K562 (cell line): ENCODE data around the gene COQ5. TPM values are rescaled to one million over a fixed set of nuclear protein-coding genes. Genes with fewer than 3 reads are reported as not detected.

Experiments used
- ATAC-seq: fragments of 200-7000 bp; cut with Tn5 transposase; 3 replicates; pipeline ENCODE4 v1.9.1; 2020; ENCODE audit warnings: moderate library complexity
- BruUV-seq: library from RNA; stranded (reverse); fragments of 400-500 nt; replicated peaks from 2 replicates; lab custom pipeline; 2021; lab: Mats Ljungman, UMichigan
- CTCF ChIA-PET: fragments of 300-600 bp; formaldehyde crosslinking; extraction: SDS; loops from one replicate; lab custom pipeline; 2021; ENCODE audit warnings: low intra/inter-chr PET ratio; lab: Yijun Ruan, JAX
- POLR2A ChIA-PET: fragments of 300-600, 350-650 bp; sonication (Branson Sonifier 250); formaldehyde crosslinking; extraction: SDS; loops from one replicate; lab custom pipeline; 2021; ENCODE audit warnings: antibody characterized with exemption, inconsistent platforms; lab: Yijun Ruan, JAX
- DNase-seq, 4 experiments: peaks; one replicate each; pipeline versions ENCODE4 v3.0.0 to v3.0.0-alpha.2; 2011 to 2018; ENCODE audit warnings: low spot score in 3 of 4, mixed read lengths in 3 of 4; ENCODE audit errors: extremely low read depth in 1 of 4
- FAIRE-seq: peaks from 2 replicates; lab custom pipeline; 2011; peaks lifted over from hg19 to GRCh38; lab: Jason Lieb, UNC
- H2AFZ ChIP-seq: 2 replicates; pipeline ENCODE4 v1.6.0; 2011; ENCODE audit warnings: low read depth, low read length, control low read depth, inconsistent platforms
- H3K27ac ChIP-seq: fragments of 200-600 bp; 3 replicates; pipeline ENCODE4 v1.8.0; 2011; ENCODE audit warnings: low read depth, mild to moderate bottlenecking, control low read depth, inconsistent platforms, low read length, moderate library complexity, mixed read lengths; ENCODE audit errors: extremely low read depth
- H3K27me3 ChIP-seq, 2 experiments: fragments of 300-600 bp in 1 of 2; 2 replicates in 1 of 2; 3 replicates in 1 of 2; pipeline versions ENCODE4 v1.6.0 to v1.8.0; 2011; ENCODE audit warnings: inconsistent platforms in 2 of 2, low read length in 2 of 2, mild to moderate bottlenecking in 1 of 2, mixed read lengths in 1 of 2, moderate library complexity in 1 of 2; ENCODE audit not compliant: control insufficient read depth in 2 of 2, insufficient read depth in 2 of 2
- H3K36me3 ChIP-seq: fragments of 300-600 bp; 3 replicates; pipeline ENCODE4 v1.8.0; 2011; ENCODE audit warnings: mild to moderate bottlenecking, low read length, inconsistent platforms; ENCODE audit not compliant: control insufficient read depth, insufficient read depth
- H3K4me1 ChIP-seq, 2 experiments: fragments of 200-600 bp in 1 of 2; replicated peaks in 1 of 2; 2 replicates in 1 of 2; 3 replicates in 1 of 2; pipeline versions ENCODE4 v1.5.1 to v1.8.0; 2011; ENCODE audit warnings: inconsistent platforms in 2 of 2, low read length in 2 of 2, mild to moderate bottlenecking in 1 of 2, mixed read lengths in 1 of 2, moderate library complexity in 1 of 2; ENCODE audit not compliant: control insufficient read depth in 2 of 2, insufficient read depth in 2 of 2
- H3K4me2 ChIP-seq: 2 replicates; pipeline ENCODE4 v1.6.1; 2011; ENCODE audit warnings: low read length, control low read depth, inconsistent platforms, mixed read lengths; ENCODE audit not compliant: insufficient read depth
- H3K4me3 ChIP-seq: fragments of 200-600 bp; sonication (generic), shearing (Covaris generic); 2 replicates; pipeline ENCODE4 v1.5.1; 2016; ENCODE audit warnings: control low read depth, inconsistent platforms
- H3K79me2 ChIP-seq: fragments of 200-600 bp; 3 replicates; pipeline ENCODE4 v1.8.0; 2011; ENCODE audit warnings: low read length, inconsistent platforms; ENCODE audit not compliant: control insufficient read depth, insufficient read depth
- H3K9ac ChIP-seq, 2 experiments: 2 replicates each; pipeline versions ENCODE4 v1.6.0 to v1.6.1; 2011; ENCODE audit warnings: low read depth in 2 of 2, low read length in 2 of 2, control low read depth in 1 of 2, inconsistent platforms in 1 of 2, mild to moderate bottlenecking in 1 of 2, mixed read lengths in 1 of 2; ENCODE audit not compliant: insufficient read depth in 1 of 2
- H3K9me1 ChIP-seq: one replicate; pipeline ENCODE4 v1.6.0; 2011; ENCODE audit warnings: inconsistent platforms, mild to moderate bottlenecking, low read length, moderate library complexity; ENCODE audit not compliant: control insufficient read depth, insufficient read depth
- H3K9me3 ChIP-seq: replicated peaks from 2 replicates; pipeline ENCODE4 v1.5.1; 2011; ENCODE audit warnings: low read depth, low read length, inconsistent platforms; ENCODE audit not compliant: control insufficient read depth, insufficient read depth
- H4K20me1 ChIP-seq: replicated peaks from 2 replicates; pipeline ENCODE4 v1.6.1; 2011; ENCODE audit warnings: low read length, inconsistent platforms, mixed read lengths; ENCODE audit not compliant: control insufficient read depth, insufficient read depth
- GTF2E2 ChIP-seq: fragments of 200-800 bp; sonication (Bioruptor generic); IDR thresholded peaks from 2 replicates; pipeline ENCODE4 v1.6.1; 2016; ENCODE audit warnings: missing genetic modification characterization, missing compliant biosample characterization
- HDAC8 ChIP-seq: fragments of 450-650 bp; IDR thresholded peaks from 2 replicates; pipeline ENCODE4 v1.6.1; 2016; ENCODE audit warnings: mild to moderate bottlenecking, missing genetic modification characterization, moderate library complexity, missing compliant biosample characterization
- POLR2A ChIP-seq: fragments of 450-650 bp; conservative IDR thresholded peaks from 2 replicates; pipeline ENCODE4 v1.6.1; 2016
- POLR3A ChIP-seq: IDR thresholded peaks from 2 replicates; pipeline ENCODE4 v1.6.1; 2011; ENCODE audit warnings: borderline replicate concordance, mild to moderate bottlenecking, moderate library complexity; ENCODE audit not compliant: insufficient read length, insufficient read depth; ENCODE audit errors: extremely low read depth
- RFX1 ChIP-seq: fragments of 450-650 bp; IDR thresholded peaks from 2 replicates; pipeline ENCODE4 v1.6.1; 2016; ENCODE audit warnings: mild to moderate bottlenecking, moderate library complexity
- SRSF3 ChIP-seq: fragments of 200-400 bp; formaldehyde crosslinking; IDR thresholded peaks from 2 replicates; pipeline ENCODE4 v1.6.1; 2016; ENCODE audit warnings: mild to moderate bottlenecking, low read length, moderate library complexity; ENCODE audit not compliant: insufficient read depth
- U2AF1 ChIP-seq: fragments of 200-400 bp; formaldehyde crosslinking; optimal IDR thresholded peaks from 2 replicates; pipeline ENCODE3; 2017; ENCODE audit warnings: mild to moderate bottlenecking, low read depth, low read length, moderate library complexity
- ZNF24 ChIP-seq: fragments of 450-650 bp; IDR thresholded peaks from 2 replicates; pipeline ENCODE4 v1.6.1; 2016
- ZNF444 ChIP-seq: fragments of 250-450 bp; sonication (Bioruptor Pico); IDR thresholded peaks from 2 replicates; pipeline ENCODE4 v1.4.0; 2020; ENCODE audit warnings: mild to moderate bottlenecking, moderate library complexity
- WGBS: fragments of 100-300 bp; shearing (Covaris generic); methylation state at CpG from one replicate; pipeline ENCODE4 v1.1.6; 2016; ENCODE audit warnings: low coverage, mixed read lengths; ENCODE audit not compliant: insufficient coverage; ENCODE audit errors: missing lambda C conversion rate; 5-methylcytosine and 5-hydroxymethylcytosine counted together
- in situ Hi-C: fragments of 300-500 bp; cut with MboI; formaldehyde crosslinking; loops from 4 replicates; pipeline ENCODE4 v1.15.0; 2018; ENCODE audit warnings: inconsistent platforms, mixed read lengths
- intact Hi-C: fragments of 100-400 bp; cut with micrococcal nuclease; formaldehyde crosslinking; loops from 2 replicates; pipeline ENCODE4 v1.14.2; 2022
- polyA plus RNA-seq, 8 experiments: library from polyadenylated mRNA; depleted of rRNA in 4 of 8; stranded (reverse) in 5 of 8; unstranded in 3 of 8; fragments of >200 nt; fragmentation: Nextera tagmentation in 2 of 8; fragmentation: Illumina TruSeq in 1 of 8; extraction: Ambion mirVana in 2 of 8; extraction: Trizol in 1 of 8; gene quantifications; 2 replicates each; pipeline versions ENCODE4 v1.2.1 to v1.2.3, GENCODE V29; 2011 to 2014; ENCODE audit warnings: inconsistent platforms in 1 of 8, missing spikeins in 1 of 8
- total RNA-seq, 7 experiments: library from RNA; depleted of rRNA in 6 of 7; stranded (reverse); fragments of >200 nt in 6 of 7; fragmentation: Illumina TruSeq in 2 of 7; extraction: Trizol in 2 of 7; gene quantifications; 2 replicates each; pipeline versions ENCODE4 v1.2.1 to v1.2.3, GENCODE V29; 2011 to 2021; ENCODE audit warnings: low replicate concordance in 1 of 7
- TF ChIP-seq, protein P1 (sequence below): sonication (generic); formaldehyde crosslinking; IDR thresholded peaks from 2 replicates; pipeline ENCODE4 v1.8.1; 2023; ENCODE audit warnings: missing genetic modification reagents, mild to moderate bottlenecking, borderline replicate concordance

The COQ5 gene
- total and polyA plus RNA-seq, 9 of the 15 experiments (the other 6 are each of a cell fraction or from before 2014, with no cell fraction given), result 19.2 to 59.7 (median 30.4) TPM

DNA sequence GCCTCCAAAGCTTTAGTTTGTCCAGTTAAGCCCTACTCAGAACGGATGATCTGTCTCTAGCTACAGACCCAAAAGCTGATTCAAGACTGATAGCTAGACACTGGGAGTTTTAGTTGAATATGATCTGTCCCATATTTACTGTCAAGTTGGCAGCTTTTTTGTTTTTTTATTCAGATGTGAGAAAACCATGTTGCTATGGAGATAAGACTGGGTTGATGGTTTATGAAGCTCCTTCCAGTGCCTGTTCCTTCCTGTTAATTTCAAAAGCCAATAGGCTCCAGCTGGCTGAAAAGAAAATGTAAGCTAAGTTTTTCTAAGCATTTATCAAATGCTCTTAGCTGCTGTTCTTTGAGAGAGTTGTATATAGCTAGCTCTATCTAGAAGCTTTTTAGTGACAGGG lies 28.4 kb downstream of the COQ5 start:
- H3K27ac ChIP-seq, result no peak overlapping the region
- no peaks in the 10 kb centered on the region for H3K27me3 ChIP-seq
- no peak overlapping the region for H2AFZ ChIP-seq
- POLR2A ChIA-PET, result interaction anchor here (0.6 to 4.6 kb wide), 9 partner anchors 8 to 79 kb away, joined by 3 to 21 read pairs (median 4); partner anchors contain the start of gene COQ5
- in situ Hi-C loops, result no loop called here
- no peak overlapping the region for H3K4me2 ChIP-seq
- 0 out of 2 replicates have a peak, but pooled peaks cover 2% of the 10 kb centered on the region for H3K9me3 ChIP-seq
- peaks cover 30% of the 10 kb centered on the region for H3K79me2 ChIP-seq
- H3K9me1 ChIP-seq, result no peaks in the 10 kb centered on the region
- no peak for FAIRE-seq
- CTCF ChIA-PET, result no interaction called here
- H4K20me1 ChIP-seq, result peaks cover 12% of the 10 kb centered on the region; the same call in 1 of the 2 replicates
- ATAC-seq, result no peak
- no TSS peak for BruUV-seq
- no peak for DNase-seq
- H3K4me3 ChIP-seq, result no peak overlapping the region
- WGBS, result 82% methylated on average over 1 of the region's 1 CpG
- no peak overlapping the region for H3K9ac ChIP-seq
- H3K36me3 ChIP-seq, result peaks cover 46% of the 10 kb centered on the region; the same call in 2 of the 3 replicates
- no peak for TF ChIP-seq HDAC8 (tag)
- TF ChIP-seq RFX1, result peak; percentile 54
- TF ChIP-seq, all 486 proteins: peak for 1
- peaks cover 2 to 9% of the 10 kb centered on the region in 2 experiments; a peak in 2 of 5 replicates for H3K4me1 ChIP-seq
- intact Hi-C loops, result no loop called here

DNA sequence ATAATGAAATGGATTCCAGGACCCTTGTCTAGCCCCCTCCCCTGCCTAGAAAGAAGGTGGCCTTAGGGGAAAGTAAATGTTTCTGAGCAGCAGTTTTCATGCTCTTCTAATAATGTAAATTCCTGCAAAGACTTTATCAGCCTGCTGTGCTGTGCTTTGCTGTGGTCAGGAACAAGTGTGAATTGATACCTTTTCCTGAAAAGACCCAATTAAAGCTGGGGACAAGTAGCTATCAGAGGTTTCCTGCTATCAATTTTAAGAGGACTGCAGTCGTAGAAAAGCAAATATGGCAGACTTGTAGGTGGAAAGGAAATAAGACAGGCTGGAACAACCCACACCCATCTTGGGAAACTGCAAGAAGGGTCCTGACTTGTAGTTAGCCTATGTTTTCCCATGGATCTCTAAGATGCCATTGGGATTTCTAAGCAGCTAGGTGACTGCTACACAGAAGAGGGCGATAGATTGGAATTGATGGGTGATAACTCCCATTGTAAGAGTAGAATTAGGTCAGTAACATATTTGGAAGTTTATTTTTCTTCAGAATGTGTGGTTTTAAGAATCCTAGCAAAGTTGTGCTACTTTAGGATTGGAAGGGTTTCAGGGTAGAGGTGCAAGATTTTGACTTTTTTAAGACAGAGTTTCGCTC lies 30.0 kb downstream of the COQ5 start:
- H3K9me3 ChIP-seq, result 0 out of 2 replicates have a peak, but pooled peaks cover 2% of the 10 kb centered on the region
- no peak overlapping the region for H3K4me3 ChIP-seq
- in situ Hi-C loops (no loop called here), intact Hi-C loops (no loop called here)
- H3K36me3 ChIP-seq, result peaks cover 38% of the 10 kb centered on the region; the same call in 2 of the 3 replicates
- peaks cover 12% of the 10 kb centered on the region; the same call in 1 of the 2 replicates for H4K20me1 ChIP-seq
- H3K4me2 ChIP-seq, result no peak overlapping the region
- peaks cover 42% of the 10 kb centered on the region for H3K79me2 ChIP-seq
- FAIRE-seq (no peak), ATAC-seq (no peak), DNase-seq (no peak)
- H3K27ac ChIP-seq, result no peak overlapping the region; the same call in 2 of the 3 replicates
- ChIA-PET CTCF (no interaction called here), POLR2A (interaction anchor here (0.9 to 4.6 kb wide), 5 partner anchors 9 to 39 kb away, joined by 3 to 21 read pairs (median 3); no protein-coding TSS in a partner anchor)
- whole genome bisulfite sequencing, result 70% methylated on average over 3 of the region's 3 CpGs
- peaks cover 2 to 15% of the 10 kb centered on the region in 2 experiments; a peak in 3 of 5 replicates for H3K4me1 ChIP-seq
- BruUV-seq, result no TSS peak
- H3K27me3 ChIP-seq, result no peaks in the 10 kb centered on the region
- no peak overlapping the region for H2AFZ ChIP-seq
- no peaks in the 10 kb centered on the region for H3K9me1 ChIP-seq
- TF ChIP-seq SRSF3 (no peak), GTF2E2 (tag) (no peak), ZNF24 (no peak), POLR3A (no peak), U2AF1 (no peak), ZNF444 (no peak), POLR2A (0 out of 2 replicates have a peak, but pooled peaks have one; percentile 21)
- TF ChIP-seq, protein P1, sequence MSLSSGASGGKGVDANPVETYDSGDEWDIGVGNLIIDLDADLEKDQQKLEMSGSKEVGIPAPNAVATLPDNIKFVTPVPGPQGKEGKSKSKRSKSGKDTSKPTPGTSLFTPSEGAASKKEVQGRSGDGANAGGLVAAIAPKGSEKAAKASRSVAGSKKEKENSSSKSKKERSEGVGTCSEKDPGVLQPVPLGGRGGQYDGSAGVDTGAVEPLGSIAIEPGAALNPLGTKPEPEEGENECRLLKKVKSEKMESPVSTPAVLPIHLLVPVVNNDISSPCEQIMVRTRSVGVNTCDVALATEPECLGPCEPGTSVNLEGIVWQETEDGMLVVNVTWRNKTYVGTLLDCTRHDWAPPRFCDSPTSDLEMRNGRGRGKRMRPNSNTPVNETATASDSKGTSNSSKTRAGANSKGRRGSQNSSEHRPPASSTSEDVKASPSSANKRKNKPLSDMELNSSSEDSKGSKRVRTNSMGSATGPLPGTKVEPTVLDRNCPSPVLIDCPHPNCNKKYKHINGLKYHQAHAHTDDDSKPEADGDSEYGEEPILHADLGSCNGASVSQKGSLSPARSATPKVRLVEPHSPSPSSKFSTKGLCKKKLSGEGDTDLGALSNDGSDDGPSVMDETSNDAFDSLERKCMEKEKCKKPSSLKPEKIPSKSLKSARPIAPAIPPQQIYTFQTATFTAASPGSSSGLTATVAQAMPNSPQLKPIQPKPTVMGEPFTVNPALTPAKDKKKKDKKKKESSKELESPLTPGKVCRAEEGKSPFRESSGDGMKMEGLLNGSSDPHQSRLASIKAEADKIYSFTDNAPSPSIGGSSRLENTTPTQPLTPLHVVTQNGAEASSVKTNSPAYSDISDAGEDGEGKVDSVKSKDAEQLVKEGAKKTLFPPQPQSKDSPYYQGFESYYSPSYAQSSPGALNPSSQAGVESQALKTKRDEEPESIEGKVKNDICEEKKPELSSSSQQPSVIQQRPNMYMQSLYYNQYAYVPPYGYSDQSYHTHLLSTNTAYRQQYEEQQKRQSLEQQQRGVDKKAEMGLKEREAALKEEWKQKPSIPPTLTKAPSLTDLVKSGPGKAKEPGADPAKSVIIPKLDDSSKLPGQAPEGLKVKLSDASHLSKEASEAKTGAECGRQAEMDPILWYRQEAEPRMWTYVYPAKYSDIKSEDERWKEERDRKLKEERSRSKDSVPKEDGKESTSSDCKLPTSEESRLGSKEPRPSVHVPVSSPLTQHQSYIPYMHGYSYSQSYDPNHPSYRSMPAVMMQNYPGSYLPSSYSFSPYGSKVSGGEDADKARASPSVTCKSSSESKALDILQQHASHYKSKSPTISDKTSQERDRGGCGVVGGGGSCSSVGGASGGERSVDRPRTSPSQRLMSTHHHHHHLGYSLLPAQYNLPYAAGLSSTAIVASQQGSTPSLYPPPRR (CRISPR knock-in tag), result no peak
- TF ChIP-seq, all 486 proteins: peak for 1
- no peak overlapping the region for H3K9ac ChIP-seq
